ACHN (cell line): ENCODE results near the gene NOS1.

ENCODE experiments used
- DNase-seq: peaks from one replicate; pipeline ENCODE4 v3.0.0-alpha.2; 2015
- in situ Hi-C: cut with HindIII; loops from 2 replicates; pipeline ENCODE4 v1.10.0; 2017; ENCODE audit warnings: low sequenced_read_pairs, low pct_ligation_motif_present, low pct_unique_long_range_greater_than_20kb

The NOS1 gene

GRCh38 chr12:117171499-117172162, 189.8 kb downstream of the NOS1 start:
- no peak for DNase-seq
- in situ Hi-C loops = no loop called here

GRCh38 chr12:117169548-117169947, 191.9 kb downstream of the NOS1 start:
- in situ Hi-C loops = no loop called here
- DNase-seq = no peak

- in situ Hi-C loops = no loop called here
- DNase-seq = no peak
These were observed 192.4 kb downstream of the NOS1 start for GRCh38 chr12:117168976-117169375.

GRCh38 chr12:117167769-117168168, 193.7 kb downstream of the NOS1 start:
- DNase-seq = no peak
- in situ Hi-C loops = no loop called here

GRCh38 chr12:117166107-117166506, 195.3 kb downstream of the NOS1 start:
- DNase-seq = no peak
- in situ Hi-C loops = no loop called here

GRCh38 chr12:117165342-117165741, 196.1 kb downstream of the NOS1 start:
- in situ Hi-C loops = no loop called here
- DNase-seq = no peak

- DNase-seq = no peak
- in situ Hi-C loops = no loop called here
These were observed 198.8 kb downstream of the NOS1 start for GRCh38 chr12:117162633-117163032.

GRCh38 chr12:117162167-117162539, 199.3 kb downstream of the NOS1 start:
- DNase-seq = no peak
- in situ Hi-C loops = no loop called here

- in situ Hi-C loops = no loop called here
- no peak for DNase-seq
These were observed 199.8 kb downstream of the NOS1 start for GRCh38 chr12:117161460-117162166.

GRCh38 chr12:117159674-117160073, 201.8 kb downstream of the NOS1 start:
- in situ Hi-C loops = no loop called here
- no peak for DNase-seq

GRCh38 chr12:117158911-117159553, 202.4 kb downstream of the NOS1 start:
- in situ Hi-C loops = no loop called here
- no peak for DNase-seq
